BLaER1 treated with 17β-estradiol and CSF1 and Interleukin-3, amounts not matched to agents 10 nM and 100 nM (cell line): ENCODE results near the gene PDE11A.

Source experiments
- H3K27ac ChIP-seq, 11 experiments: shearing (Covaris generic); formaldehyde crosslinking; 2 replicates each; pipeline ENCODE4 v1.8.1; 2022
- H3K27me3 ChIP-seq, 11 experiments: shearing (Covaris generic); formaldehyde crosslinking; 2 replicates each; pipeline ENCODE4 v1.8.1; 2022
- H3K36me3 ChIP-seq, 11 experiments: shearing (Covaris generic); formaldehyde crosslinking; 2 replicates each; pipeline ENCODE4 v1.8.1; 2022
- H3K4me1 ChIP-seq, 10 experiments: shearing (Covaris generic); formaldehyde crosslinking; 2 replicates each; pipeline ENCODE4 v1.8.1; 2022
- H3K4me2 ChIP-seq, 11 experiments: shearing (Covaris generic); formaldehyde crosslinking; 2 replicates each; pipeline ENCODE4 v1.8.1; 2022
- H3K4me3 ChIP-seq, 10 experiments: shearing (Covaris generic); formaldehyde crosslinking; 2 replicates each; pipeline ENCODE4 v1.8.1; 2022
- H3K9ac ChIP-seq, 11 experiments: shearing (Covaris generic); formaldehyde crosslinking; 2 replicates each; pipeline ENCODE4 v1.8.1; 2022
- H3K9me3 ChIP-seq, 11 experiments: shearing (Covaris generic); formaldehyde crosslinking; replicated peaks in 1 of 11; 2 replicates each; pipeline ENCODE4 v1.8.1; 2022
- H4K20me1 ChIP-seq, 11 experiments: shearing (Covaris generic); formaldehyde crosslinking; 2 replicates each; pipeline ENCODE4 v1.8.1; 2022
- Cebpa-rat ChIP-seq, 11 experiments: shearing (Covaris generic); IDR thresholded peaks; 2 replicates each; pipeline ENCODE4 v1.8.1; 2022

PDE11A gene

DNA sequence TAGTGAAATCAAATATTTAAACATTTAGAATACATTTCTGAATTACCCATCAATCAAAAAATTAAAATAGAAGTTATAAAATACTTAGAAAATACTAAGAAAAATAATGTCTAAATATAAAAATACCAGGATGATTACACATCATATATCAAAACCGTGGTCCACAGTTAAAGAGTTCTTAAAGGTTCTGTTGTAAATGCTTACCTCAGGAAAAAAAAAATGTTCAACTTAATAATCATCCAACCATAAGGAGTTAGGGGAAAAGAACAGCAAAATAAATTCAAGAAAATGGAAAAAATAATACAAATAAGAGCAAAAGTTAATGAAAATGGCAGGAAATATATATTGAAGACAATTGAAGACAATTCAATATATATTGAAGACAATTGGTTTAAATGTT lies 43.2 kb downstream of the PDE11A start:
- no peak overlapping the region for H3K4me3 ChIP-seq
- no peak overlapping the region for H3K27ac ChIP-seq
- H3K9ac ChIP-seq = no peak overlapping the region
- no peaks in the 10 kb centered on the region for H3K27me3 ChIP-seq
- no peaks in the 10 kb centered on the region for H4K20me1 ChIP-seq
- TF ChIP-seq Cebpa-rat (IDR thresholded peaks at IDR 0.05) = no peak
- H3K36me3 ChIP-seq = no peaks in the 10 kb centered on the region
- peaks cover 10 to 22% (median 20%) of the 10 kb centered on the region in 11 experiments; a peak in 19 of 22 replicates for H3K9me3 ChIP-seq
- no peaks in the 10 kb centered on the region for H3K4me1 ChIP-seq
- no peak overlapping the region for H3K4me2 ChIP-seq

DNA sequence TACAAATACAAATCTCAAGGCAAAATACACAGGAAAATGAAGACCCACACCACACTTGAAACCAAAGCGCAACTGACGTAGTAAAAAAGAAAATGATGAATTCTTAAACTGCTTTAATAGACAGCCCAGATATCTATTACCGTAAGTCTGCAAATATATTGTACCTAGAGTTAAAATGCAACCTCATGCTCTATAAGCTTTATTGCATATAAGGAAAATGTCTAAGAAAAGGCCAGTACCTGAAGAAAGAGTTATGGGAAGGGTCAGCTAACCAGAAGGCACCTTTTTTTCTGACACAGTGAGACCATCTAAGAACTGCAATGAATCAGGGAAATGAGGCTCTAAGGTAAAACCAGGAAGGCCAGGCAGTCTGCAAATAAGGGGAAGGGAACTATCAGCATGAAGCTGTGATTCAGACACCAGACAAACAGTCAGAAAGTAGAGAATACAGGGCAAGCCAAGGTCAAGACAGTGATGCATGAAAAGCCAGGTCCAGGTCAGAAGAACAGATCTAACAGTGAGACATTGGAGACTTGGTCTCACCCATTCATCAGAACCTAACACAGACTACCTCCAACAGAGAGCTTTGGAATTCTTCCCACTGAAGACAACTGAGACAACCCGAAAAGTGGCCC lies 46.9 kb downstream of the PDE11A start:
- Histone ChIP-seq H3K27ac (no peak overlapping the region), H3K4me3 (no peak overlapping the region), H4K20me1 (no peaks in the 10 kb centered on the region), H3K4me1 (no peaks in the 10 kb centered on the region), H3K4me2 (no peak overlapping the region), H3K9ac (no peak overlapping the region), H3K9me3 (no peaks in the 10 kb centered on the region), H3K36me3 (no peaks in the 10 kb centered on the region), H3K27me3 (no peaks in the 10 kb centered on the region)
- TF ChIP-seq Cebpa-rat (IDR thresholded peaks at IDR 0.05) = no peak

DNA sequence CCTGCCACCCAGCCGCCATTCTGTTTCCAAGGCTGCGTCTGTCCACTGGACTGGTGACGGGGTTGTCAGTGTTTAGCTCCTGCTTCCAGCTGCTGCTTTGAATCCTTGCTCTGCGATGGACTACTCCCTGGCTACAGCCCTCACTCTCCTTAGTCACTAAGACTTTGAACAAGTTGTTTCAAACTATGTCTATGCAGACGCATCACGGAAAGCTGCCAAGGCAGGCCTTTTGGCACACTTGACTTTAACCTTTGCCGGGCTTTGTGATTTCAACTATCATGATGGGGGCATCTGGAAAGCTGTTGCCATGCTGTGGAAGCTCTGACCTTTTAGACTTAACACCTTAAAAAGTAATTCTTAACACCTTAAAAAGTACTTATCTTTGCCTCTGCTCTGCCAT lies 54.4 kb downstream of the PDE11A start:
- TF ChIP-seq Cebpa-rat (IDR thresholded peaks at IDR 0.05) = no peak
- no peak overlapping the region for H3K4me3 ChIP-seq
- no peak overlapping the region for H3K4me2 ChIP-seq
- H3K9me3 ChIP-seq = no peaks in the 10 kb centered on the region
- no peak overlapping the region for H3K9ac ChIP-seq
- H3K27ac ChIP-seq = no peak overlapping the region
- no peaks in the 10 kb centered on the region for H3K27me3 ChIP-seq
- no peaks in the 10 kb centered on the region for H3K36me3 ChIP-seq
- no peaks in the 10 kb centered on the region for H4K20me1 ChIP-seq
- no peaks in the 10 kb centered on the region for H3K4me1 ChIP-seq

- Histone ChIP-seq H3K36me3 (no peaks in the 10 kb centered on the region), H3K9ac (no peak overlapping the region), H3K27ac (no peak overlapping the region), H3K4me1 (no peaks in the 10 kb centered on the region), H3K9me3 (no peaks in the 10 kb centered on the region), H3K4me3 (no peak overlapping the region), H3K4me2 (no peak overlapping the region), H3K27me3 (no peaks in the 10 kb centered on the region), H4K20me1 (no peaks in the 10 kb centered on the region)
- TF ChIP-seq Cebpa-rat (IDR thresholded peaks at IDR 0.05) = no peak
Measured at GRCh38 chr2:178016612-178017011, 56.0 kb downstream of the PDE11A start.

DNA sequence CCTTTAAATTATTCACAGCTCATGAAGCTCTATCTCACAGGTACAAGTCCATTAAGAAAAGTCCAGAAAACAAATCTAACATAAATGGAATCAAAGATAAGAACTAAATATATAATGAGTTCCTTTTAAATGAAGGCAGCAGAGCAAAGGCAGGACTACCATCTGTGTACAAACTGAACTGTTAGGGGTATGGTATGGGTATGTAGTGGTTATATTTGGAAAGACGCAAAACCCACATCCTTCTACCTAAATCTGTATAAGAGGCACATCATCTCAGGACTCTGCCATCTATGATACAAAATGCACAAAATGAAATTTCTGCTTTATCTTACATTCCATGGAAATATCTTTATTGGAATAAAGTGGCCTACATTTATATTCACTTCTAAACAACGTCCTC lies 59.9 kb downstream of the PDE11A start:
- Histone ChIP-seq H3K36me3 (no peaks in the 10 kb centered on the region), H3K4me1 (no peaks in the 10 kb centered on the region), H3K27me3 (no peaks in the 10 kb centered on the region), H3K27ac (no peak overlapping the region), H3K4me3 (no peak overlapping the region), H3K9ac (no peak overlapping the region), H3K4me2 (no peak overlapping the region), H3K9me3 (no peaks in the 10 kb centered on the region), H4K20me1 (no peaks in the 10 kb centered on the region)
- TF ChIP-seq Cebpa-rat (IDR thresholded peaks at IDR 0.05) = no peak

DNA sequence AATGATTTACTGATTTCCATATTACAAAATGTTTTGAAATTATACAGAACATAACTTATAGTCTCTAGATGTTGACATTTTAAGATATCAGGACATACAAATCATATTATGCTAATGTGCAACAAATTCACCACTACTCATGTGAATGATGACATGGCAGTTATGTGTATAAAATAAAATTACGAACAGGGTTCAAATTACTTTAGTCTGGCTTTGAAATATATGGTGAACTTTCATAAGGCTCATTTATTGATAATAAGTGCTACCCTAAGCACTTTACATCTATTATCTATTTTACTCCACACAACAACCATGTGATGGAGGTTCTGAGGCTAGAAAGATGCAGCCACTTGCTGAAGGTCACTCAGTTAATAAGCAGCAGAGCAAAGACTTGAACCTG lies 62.8 kb downstream of the PDE11A start:
- Histone ChIP-seq H4K20me1 (no peaks in the 10 kb centered on the region), H3K4me2 (no peak overlapping the region), H3K4me3 (no peak overlapping the region), H3K4me1 (0 out of 20 replicates have a peak, but pooled peaks cover 0 to 7% (median 0%) of the 10 kb centered on the region in 10 experiments), H3K36me3 (no peaks in the 10 kb centered on the region), H3K27me3 (no peaks in the 10 kb centered on the region), H3K27ac (no peak overlapping the region), H3K9me3 (no peaks in the 10 kb centered on the region), H3K9ac (no peak overlapping the region)
- no peak for TF ChIP-seq Cebpa-rat (IDR thresholded peaks at IDR 0.05)

DNA sequence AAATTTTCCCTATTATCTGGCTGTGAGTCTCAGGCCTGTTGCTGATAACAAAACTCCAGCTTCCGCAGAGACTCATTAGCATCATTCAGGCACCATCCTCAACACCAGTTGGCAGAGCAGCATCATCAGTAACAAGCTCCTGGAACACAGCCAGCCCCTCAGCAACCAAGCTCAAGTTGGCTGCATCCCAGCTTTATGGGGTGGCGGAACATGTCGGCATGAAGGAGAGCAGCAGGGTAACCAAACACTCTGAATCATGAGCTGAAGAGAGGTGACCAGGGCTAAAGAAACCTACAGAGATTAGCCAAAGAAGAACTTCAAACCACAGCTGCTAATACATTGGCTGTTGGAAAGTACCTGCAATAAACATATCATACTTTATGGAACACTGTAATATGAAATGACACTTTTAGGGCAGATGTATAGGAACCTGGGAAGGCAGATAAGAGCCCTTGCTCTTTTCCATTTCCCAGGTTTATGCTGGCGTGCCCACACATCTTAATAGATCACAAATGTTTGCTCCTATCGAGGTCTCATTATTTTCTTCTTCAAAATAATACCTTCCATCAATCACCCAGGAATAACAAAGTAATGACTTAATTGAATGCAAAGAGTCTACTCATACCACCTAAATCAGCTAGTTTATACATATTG lies 63.8 kb downstream of the PDE11A start:
- Histone ChIP-seq H3K36me3 (no peaks in the 10 kb centered on the region), H3K4me3 (no peak overlapping the region), H4K20me1 (no peaks in the 10 kb centered on the region), H3K27ac (no peak overlapping the region), H3K27me3 (no peaks in the 10 kb centered on the region), H3K4me2 (no peak overlapping the region), H3K9ac (no peak overlapping the region), H3K9me3 (no peaks in the 10 kb centered on the region), H3K4me1 (0 out of 20 replicates have a peak, but pooled peaks cover 0 to 7% (median 0%) of the 10 kb centered on the region in 10 experiments)
- TF ChIP-seq Cebpa-rat (IDR thresholded peaks at IDR 0.05) = no peak

GRCh38 chr2:178006710-178007109 lies 65.9 kb downstream of the PDE11A start:
- Histone ChIP-seq H3K9me3 (no peaks in the 10 kb centered on the region), H4K20me1 (no peaks in the 10 kb centered on the region), H3K9ac (no peak overlapping the region), H3K4me1 (0 out of 20 replicates have a peak, but pooled peaks cover 0 to 7% (median 0%) of the 10 kb centered on the region in 10 experiments), H3K4me3 (no peak overlapping the region), H3K4me2 (no peak overlapping the region), H3K27ac (no peak overlapping the region), H3K27me3 (no peaks in the 10 kb centered on the region), H3K36me3 (no peaks in the 10 kb centered on the region)
- no peak for TF ChIP-seq Cebpa-rat (IDR thresholded peaks at IDR 0.05)

GRCh38 chr2:178005756-178006155 lies 66.8 kb downstream of the PDE11A start:
- no peak overlapping the region for H3K27ac ChIP-seq
- no peaks in the 10 kb centered on the region for H3K36me3 ChIP-seq
- no peak overlapping the region for H3K9ac ChIP-seq
- TF ChIP-seq Cebpa-rat (IDR thresholded peaks at IDR 0.05) = no peak
- no peaks in the 10 kb centered on the region for H3K27me3 ChIP-seq
- H3K9me3 ChIP-seq = no peaks in the 10 kb centered on the region
- H3K4me2 ChIP-seq = no peak overlapping the region
- H4K20me1 ChIP-seq = no peaks in the 10 kb centered on the region
- no peak overlapping the region for H3K4me3 ChIP-seq
- 0 out of 20 replicates have a peak, but pooled peaks cover 0 to 7% (median 0%) of the 10 kb centered on the region in 10 experiments for H3K4me1 ChIP-seq

DNA sequence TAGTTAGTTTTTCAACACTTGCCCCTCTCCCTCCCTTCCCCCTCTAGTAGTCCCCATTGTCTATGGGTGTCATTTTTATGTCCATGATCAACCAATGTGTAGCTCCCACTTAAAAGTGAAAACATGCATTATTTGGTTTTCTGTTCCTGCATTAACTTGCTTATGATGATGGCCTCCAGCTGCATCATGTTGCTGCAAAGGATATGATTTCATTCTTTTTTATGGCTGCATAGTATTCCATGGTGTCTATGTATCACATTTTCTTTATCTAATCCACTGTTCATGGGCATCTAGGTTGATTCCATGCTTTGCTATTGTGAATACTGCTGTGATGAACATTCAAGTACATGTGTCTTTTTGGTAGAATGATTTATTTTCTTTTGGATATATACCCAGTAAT lies 70.5 kb downstream of the PDE11A start:
- H3K27ac ChIP-seq = no peak overlapping the region
- H3K4me1 ChIP-seq = 0 out of 20 replicates have a peak, but pooled peaks cover 0 to 7% (median 0%) of the 10 kb centered on the region in 10 experiments
- H4K20me1 ChIP-seq = no peaks in the 10 kb centered on the region
- no peaks in the 10 kb centered on the region for H3K9me3 ChIP-seq
- no peak overlapping the region for H3K4me3 ChIP-seq
- H3K36me3 ChIP-seq = no peaks in the 10 kb centered on the region
- H3K27me3 ChIP-seq = no peaks in the 10 kb centered on the region
- TF ChIP-seq Cebpa-rat (IDR thresholded peaks at IDR 0.05) = no peak
- no peak overlapping the region for H3K9ac ChIP-seq
- no peak overlapping the region for H3K4me2 ChIP-seq
